Activated T-helper 2 cell treated with anti-CD3 and anti-CD28 coated beads, Interferon-gamma antibody, Interleukin-2, Interleukin-4, amounts not matched to agents 10 μg/mL and 5 μg/mL and 100 μg/mL, durations not matched to agents 14 hours and 24 hours and 36 hours (primary cell): Measurements from ENCODE around the gene ZNF705A. TPM values are rescaled to one million over a fixed set of nuclear protein-coding genes. Genes with fewer than 3 reads are reported as not detected.
"Not testable (repeated sequence)": the region's sequence is repeated elsewhere in the genome, so short reads cannot be mapped to it uniquely, and the experiment has no call there.

ENCODE experiments used
- DNase-seq: peaks from one replicate; pipeline ENCODE4 v3.0.0; 2021; ENCODE audit warnings: low spot score
- H3K27ac Mint-ChIP-seq: one replicate; pipeline ENCODE4 v1.8.0; 2021; ENCODE audit warnings: mixed read lengths
- H3K27me3 Mint-ChIP-seq: one replicate; pipeline ENCODE4 v1.8.0; 2021; ENCODE audit warnings: low read depth, mixed read lengths
- H3K36me3 Mint-ChIP-seq: one replicate; pipeline ENCODE4 v1.8.0; 2021; ENCODE audit warnings: low read depth, mixed read lengths
- H3K4me1 Mint-ChIP-seq: one replicate; pipeline ENCODE4 v1.8.0; 2021; ENCODE audit warnings: low read depth, mixed read lengths
- H3K4me3 Mint-ChIP-seq: one replicate; pipeline ENCODE4 v1.8.0; 2021; ENCODE audit warnings: low read depth, mild to moderate bottlenecking, moderate library complexity, mixed read lengths
- H3K9me3 Mint-ChIP-seq: one replicate; pipeline ENCODE4 v1.8.0; 2021; ENCODE audit warnings: mixed read lengths
- intact Hi-C: fragments of 100-400 bp; cut with micrococcal nuclease; formaldehyde crosslinking; loops from one replicate; pipeline ENCODE4 v1.15.1; 2023
- total RNA-seq: library from RNA; stranded (reverse); gene quantifications from 2 replicates; pipeline ENCODE4 v1.2.3, GENCODE V29; 2022

ZNF705A gene
- not detected in 2 replicates for total RNA-seq

DNA sequence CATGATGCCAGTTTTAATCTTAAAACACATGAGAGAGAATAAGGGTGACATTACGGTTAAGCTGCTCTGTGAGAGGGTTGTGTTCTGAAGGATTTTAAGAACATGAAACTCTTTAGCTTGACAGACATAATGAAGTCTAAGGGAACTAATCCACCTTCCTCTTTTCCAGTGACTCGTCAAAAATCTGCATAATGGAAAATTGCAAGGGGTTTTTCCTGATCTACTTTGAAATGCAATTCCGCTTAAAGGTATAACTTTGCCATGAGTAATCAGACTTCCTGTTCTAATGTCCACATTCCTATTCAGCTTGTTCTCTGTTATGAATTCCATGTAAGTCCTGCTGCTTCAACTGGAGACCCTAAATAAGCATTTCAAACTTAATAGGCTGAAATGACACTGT is at the start of gene ZNF705A:
ZNF705A (plus strand) TSS at position 171 of the 400 bp plus-strand sequence. CDS start 15,611 bp downstream, outside the sequence.
- H3K4me3 Mint-ChIP-seq = no peak within 1 kb of the TSS
- no peaks in the 10 kb centered on the region for H3K36me3 Mint-ChIP-seq
- H3K4me1 Mint-ChIP-seq = peaks cover 14% of the 10 kb centered on the region
- no peak within 1 kb of the TSS for H3K27ac Mint-ChIP-seq
- H3K27me3 Mint-ChIP-seq = peaks cover 49% of the 10 kb centered on the region
- intact Hi-C loops = no loop called here
- H3K9me3 Mint-ChIP-seq = no peaks in the 10 kb centered on the region
- DNase-seq = no peak

DNA sequence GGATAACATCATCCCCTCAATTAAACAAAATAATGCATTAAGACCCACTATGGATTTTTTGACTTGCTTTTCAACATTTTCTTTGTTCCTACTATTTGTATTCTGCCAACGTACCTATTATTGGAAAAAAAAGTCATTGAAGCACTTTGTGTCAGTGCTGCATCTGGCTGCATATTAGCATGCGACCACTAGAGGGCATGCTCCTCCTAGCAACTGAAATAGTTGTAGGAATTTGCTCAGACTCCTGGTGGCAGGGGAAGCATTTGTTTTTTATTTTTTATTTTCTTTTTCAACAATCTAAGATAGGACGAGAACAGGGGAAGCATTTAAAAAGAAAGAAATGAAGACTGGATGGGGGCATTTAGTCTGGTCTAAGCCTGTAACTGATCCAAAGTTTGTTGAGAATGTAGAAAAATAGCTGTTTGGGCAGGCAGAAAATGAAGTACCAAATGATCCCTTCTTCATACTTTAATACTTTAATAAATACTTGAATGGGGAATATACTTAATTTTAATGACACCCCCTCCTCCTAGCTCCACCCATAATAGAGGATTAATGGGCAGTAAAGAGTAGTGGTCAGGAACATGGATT is 47.9 kb upstream of the ZNF705A start:
- Mint-ChIP-seq H3K27me3 (no peaks in the 10 kb centered on the region), H3K4me3 (no peak overlapping the region), H3K9me3 (peaks cover 11% of the 10 kb centered on the region), H3K36me3 (peaks cover 18% of the 10 kb centered on the region), H3K27ac (no peak overlapping the region), H3K4me1 (peaks cover 9% of the 10 kb centered on the region)
- DNase-seq = peak; percentile 66
- intact Hi-C loops = loop anchor here (1.0 kb wide), 1 partner anchor 128 kb away; no protein-coding TSS in a partner anchor

DNA sequence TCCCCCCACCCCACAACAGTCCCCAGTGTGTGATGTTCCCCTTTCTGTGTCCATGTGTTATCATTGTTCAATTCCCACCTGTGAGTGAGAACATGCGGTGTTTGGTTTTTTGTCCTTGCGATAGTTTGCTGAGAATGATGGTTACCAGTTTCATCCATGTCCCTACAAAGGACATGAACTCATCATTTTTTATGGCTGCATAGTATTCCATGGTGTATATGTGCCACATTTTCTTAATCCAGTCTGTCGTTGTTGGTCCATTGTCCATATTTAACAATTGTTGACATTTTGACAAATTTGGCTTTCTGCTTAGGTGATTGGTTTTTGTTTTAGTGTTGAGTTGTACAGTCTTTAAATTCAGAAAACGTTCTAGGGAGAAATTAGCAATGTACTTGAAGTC is 43.7 kb upstream of the ZNF705A start:
- H3K4me3 Mint-ChIP-seq, H3K36me3 Mint-ChIP-seq, H3K27me3 Mint-ChIP-seq, H3K9me3 Mint-ChIP-seq, H3K4me1 Mint-ChIP-seq, DNase-seq, H3K27ac Mint-ChIP-seq, intact Hi-C loops: not testable (repeated sequence)

DNA sequence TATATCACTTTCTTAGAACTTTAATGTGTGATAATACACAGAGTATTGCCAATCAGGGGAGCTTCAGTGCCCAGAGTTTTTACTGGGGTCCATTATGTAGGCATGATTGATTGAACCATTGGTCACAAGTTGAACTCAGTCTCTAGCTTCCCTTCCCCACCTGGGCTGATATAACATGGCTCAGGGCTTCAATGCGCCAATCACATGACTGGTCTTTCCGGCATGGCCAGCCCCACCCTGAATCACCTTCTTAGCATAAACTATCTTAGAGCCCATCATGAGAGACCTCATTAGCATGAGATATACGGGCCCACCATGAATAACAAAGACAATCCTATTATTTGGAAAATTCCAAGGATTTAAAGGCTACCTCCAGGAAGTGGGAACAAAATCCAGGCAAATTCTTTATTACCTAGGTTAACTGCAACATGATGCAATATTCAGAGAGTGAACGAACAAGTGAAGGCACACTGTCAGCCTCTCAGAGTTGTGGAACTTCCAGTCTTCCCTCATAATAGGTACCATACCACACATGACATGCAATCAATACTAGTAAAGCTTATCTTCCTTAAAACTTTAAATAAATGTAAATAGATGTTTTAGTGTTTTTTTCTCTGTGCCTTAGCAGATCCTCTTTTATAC is 36.6 kb upstream of the ZNF705A start:
- no peak for DNase-seq

DNA sequence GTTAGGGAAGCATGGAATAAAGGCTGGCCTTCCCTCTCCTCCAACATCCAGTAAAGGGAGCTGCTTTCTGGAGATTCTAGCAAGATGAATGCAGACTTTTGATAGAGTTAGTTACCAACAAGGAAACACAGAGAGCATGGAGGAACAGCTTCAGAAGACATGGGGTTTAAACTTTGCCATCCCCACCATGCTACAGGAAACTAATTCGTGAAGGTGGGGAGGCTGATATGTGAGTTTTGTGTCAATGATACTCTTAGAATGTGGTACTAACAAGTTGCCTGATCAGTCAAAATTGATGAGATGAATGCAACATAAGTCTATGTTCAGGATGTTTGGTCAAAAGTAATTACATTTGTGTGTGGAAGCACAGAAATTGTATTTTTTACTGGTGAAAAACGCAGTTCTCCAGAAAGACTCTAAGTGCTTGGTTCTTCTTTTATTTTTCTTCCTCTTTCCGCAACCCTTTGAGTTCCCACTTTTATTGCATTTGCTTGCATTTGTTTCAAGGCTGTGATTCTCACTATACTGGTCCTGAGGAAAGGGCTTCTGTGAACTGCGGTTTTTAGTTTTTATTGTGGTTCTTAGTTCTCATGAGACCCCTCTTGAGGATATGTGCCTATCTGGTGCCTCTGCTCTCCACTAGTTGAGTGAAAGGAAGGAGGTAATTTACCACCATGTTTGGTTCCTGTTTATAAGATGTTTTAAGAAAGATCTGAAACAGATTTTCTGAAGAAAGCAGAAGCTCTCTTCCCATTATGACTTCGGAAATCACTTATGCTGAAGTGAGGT is 33.5 kb upstream of the ZNF705A start, which contains the start of gene CLEC4A:
CLEC4A (plus strand) TSS at position 494 of the 789 bp plus-strand sequence; CDS start at position 756, 262 bp downstream.
- Mint-ChIP-seq H3K4me1 (peaks cover 9% of the 10 kb centered on the region), H3K27ac (no peak within 1 kb of the TSS), H3K27me3 (no peaks in the 10 kb centered on the region), H3K9me3 (no peaks in the 10 kb centered on the region), H3K4me3 (no peak within 1 kb of the TSS), H3K36me3 (no peaks in the 10 kb centered on the region)
- intact Hi-C loops = no loop called here
- no peak for DNase-seq

More for the DNA sequence above, 36.6 kb upstream of the ZNF705A start:
- no peaks in the 10 kb centered on the region for H3K27me3 Mint-ChIP-seq
- intact Hi-C loops = no loop called here
- H3K27ac Mint-ChIP-seq = no peak overlapping the region
- no peak overlapping the region for H3K4me3 Mint-ChIP-seq
- H3K36me3 Mint-ChIP-seq = no peaks in the 10 kb centered on the region
- no peaks in the 10 kb centered on the region for H3K9me3 Mint-ChIP-seq
- no peaks in the 10 kb centered on the region for H3K4me1 Mint-ChIP-seq

DNA sequence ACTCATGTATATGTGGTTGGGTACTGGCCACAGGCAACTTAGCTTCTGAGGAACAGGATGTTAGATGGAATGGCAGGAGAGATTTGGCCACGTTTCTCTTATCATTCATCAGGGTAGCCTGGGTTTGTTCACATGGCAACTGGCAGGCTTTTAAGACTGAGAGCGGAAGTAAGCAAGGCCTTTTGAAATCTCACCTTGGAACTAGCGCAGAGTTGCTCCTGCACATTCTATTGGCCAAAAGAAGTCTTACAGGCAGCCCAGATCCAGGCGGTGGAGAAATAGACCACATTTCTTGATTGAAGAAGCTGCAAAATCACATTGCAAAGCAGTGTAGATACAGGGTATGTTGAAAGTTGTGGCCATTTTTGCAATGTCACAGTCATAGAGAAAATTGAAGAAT is 29.7 kb upstream of the ZNF705A start:
- Mint-ChIP-seq H3K4me3 (no peak overlapping the region), H3K36me3 (no peaks in the 10 kb centered on the region), H3K27me3 (no peaks in the 10 kb centered on the region), H3K9me3 (no peaks in the 10 kb centered on the region), H3K4me1 (peaks cover 9% of the 10 kb centered on the region), H3K27ac (no peak overlapping the region)
- no peak for DNase-seq
- intact Hi-C loops = no loop called here

DNA sequence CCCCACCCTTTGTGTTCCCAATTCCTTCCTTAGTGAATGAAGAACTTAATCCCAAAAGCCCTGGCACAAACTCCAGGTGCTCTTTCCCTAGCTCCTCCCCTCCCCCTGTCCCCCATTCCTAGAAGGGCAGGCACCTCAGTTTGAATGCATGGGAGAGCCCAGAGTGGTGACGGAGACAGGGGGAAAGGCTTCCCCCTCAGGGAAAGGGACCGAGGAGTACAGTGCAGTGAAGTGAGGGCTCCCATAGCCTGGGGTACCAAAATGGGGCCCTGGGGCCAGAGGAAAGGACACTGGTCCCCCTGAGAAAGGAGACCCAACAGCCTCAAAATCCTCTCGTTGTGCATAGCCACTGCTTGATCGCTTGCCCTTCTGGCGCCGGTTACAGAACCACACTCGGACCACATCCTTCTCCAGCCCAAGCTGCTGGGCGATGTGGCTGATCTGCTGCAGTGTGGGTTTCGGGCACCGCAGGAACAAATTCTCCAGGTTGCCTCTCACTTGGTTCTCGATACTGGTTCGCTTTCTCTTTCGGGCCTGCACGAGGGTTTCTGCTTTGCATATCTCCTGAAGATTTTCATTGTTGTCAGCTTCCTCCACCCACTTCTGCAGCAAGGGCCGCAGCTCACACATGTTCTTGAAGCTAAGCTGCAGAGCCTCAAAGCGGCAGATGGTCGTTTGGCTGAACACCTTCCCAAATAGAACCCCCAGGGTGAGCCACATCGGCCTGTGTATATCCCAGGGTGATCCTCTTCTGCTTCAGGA is 23.0 kb upstream of the ZNF705A start:
- H3K4me1 Mint-ChIP-seq, H3K9me3 Mint-ChIP-seq, DNase-seq: not testable (repeated sequence)

DNA sequence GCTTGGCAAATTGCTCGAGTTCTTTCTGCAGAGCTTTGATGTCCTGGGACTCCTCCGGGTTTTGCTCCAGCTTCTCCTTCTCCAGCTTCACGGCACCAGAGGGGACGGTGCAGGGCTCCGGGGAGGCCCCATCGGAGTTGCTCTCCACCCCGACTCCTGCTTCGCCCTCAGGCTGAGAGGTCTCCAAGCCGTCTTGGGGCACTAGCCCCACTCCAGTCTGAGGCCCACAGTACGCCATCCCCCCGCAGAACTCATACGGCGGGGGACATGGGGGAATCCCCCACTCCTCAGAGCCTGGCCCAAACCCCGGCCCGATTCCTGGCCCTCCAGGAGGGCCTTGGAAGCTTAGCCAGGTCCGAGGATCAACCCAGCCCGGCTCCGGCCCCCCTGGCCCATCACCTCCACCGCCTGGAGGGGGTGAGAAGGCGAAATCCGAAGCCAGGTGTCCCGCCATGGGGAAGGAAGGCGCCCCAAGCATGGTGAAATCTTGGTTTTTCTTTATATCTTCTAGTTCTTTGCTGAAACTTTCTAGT is 22.4 kb upstream of the ZNF705A start:
- H3K9me3 Mint-ChIP-seq, H3K27ac Mint-ChIP-seq, H3K27me3 Mint-ChIP-seq, H3K4me1 Mint-ChIP-seq, intact Hi-C loops, H3K36me3 Mint-ChIP-seq, H3K4me3 Mint-ChIP-seq, DNase-seq: not testable (repeated sequence)

More for the DNA sequence above, 23.0 kb upstream of the ZNF705A start:
- H3K4me3 Mint-ChIP-seq, H3K36me3 Mint-ChIP-seq, intact Hi-C loops, H3K27me3 Mint-ChIP-seq, H3K27ac Mint-ChIP-seq: not testable (repeated sequence)

DNA sequence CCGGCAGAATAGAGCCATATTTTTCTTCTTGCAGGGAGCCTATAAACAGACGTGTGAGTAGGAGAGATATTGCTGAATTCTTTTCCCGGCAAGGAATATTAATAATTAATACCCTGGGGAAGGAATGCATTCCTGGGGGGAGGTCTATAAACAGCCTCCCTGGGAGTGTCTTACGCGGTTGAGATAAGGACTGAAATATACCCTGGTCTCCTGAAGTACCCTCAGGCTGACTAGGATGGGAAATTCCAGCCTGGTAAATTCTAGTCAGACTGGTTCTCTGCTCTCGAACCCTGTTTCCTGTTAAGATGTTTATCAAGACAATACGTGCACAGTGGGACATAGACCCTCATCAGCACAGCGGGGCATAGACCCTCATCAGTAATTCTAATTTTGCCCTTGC is 15.2 kb upstream of the ZNF705A start:
- H3K9me3 Mint-ChIP-seq, H3K4me1 Mint-ChIP-seq, H3K4me3 Mint-ChIP-seq, H3K27ac Mint-ChIP-seq, H3K36me3 Mint-ChIP-seq, intact Hi-C loops, DNase-seq, H3K27me3 Mint-ChIP-seq: not testable (repeated sequence)

DNA sequence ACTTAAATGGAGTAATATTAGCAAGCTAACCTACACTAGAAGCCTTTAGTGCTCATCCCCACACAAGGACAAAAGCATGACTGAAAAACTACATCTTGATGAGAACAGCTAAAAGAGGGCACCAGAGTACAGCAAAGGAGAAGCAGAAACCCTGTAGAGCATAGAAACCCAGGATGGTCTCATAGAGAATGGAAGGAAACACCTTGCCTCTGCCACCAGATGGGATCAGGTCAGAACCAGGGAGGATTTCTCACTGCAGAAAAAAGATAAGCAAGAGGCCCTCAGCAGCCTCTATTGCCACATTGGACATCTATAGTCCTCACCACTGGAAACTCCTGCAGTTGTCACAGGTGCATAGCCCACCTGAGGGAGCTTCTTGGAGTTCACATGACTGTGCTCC is 13.6 kb upstream of the ZNF705A start:
- no peak overlapping the region for H3K4me3 Mint-ChIP-seq
- intact Hi-C loops = no loop called here
- no peaks in the 10 kb centered on the region for H3K36me3 Mint-ChIP-seq
- H3K27me3 Mint-ChIP-seq = peaks cover 11% of the 10 kb centered on the region
- H3K27ac Mint-ChIP-seq = no peak overlapping the region
- H3K4me1 Mint-ChIP-seq = no peaks in the 10 kb centered on the region
- H3K9me3 Mint-ChIP-seq = peaks cover 7% of the 10 kb centered on the region
- DNase-seq = no peak

DNA sequence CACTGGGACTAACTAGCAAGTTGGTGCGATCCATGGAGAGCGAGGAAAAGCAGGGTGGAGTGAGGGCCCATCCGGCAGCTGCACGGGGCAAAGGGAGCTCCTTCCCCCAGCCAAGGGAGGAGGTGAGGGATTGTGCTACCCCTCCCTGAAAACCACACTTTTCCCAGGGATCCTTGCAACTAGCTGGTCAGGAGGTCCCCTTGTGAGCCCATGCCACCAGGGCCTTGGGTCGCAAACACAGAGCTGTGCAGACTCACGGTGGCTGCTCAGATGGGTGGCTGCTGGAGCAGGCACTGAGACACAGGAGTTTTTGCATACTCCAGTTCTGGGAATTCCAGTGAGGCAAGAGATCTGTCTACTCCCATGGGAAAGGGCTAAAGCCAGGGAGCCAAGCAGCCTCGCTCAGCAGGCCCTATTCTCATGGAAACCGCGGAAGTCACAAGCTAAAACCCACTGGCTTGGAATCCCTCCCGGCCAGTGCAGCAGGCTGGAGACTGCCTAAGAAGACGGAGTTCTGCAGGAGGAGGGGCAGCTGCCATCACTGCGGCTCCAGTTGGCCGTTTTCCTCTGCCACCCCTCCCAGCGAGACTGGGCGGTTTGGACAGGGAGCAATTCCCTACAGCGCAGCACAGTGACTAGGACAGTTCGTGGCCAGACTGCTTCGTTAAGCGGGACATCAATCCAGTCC is 10.9 kb upstream of the ZNF705A start:
- no peaks in the 10 kb centered on the region for H3K4me1 Mint-ChIP-seq
- H3K9me3 Mint-ChIP-seq = peaks cover 7% of the 10 kb centered on the region
- H3K4me3 Mint-ChIP-seq = no peak overlapping the region
- intact Hi-C loops = no loop called here
- DNase-seq = no peak
- H3K27me3 Mint-ChIP-seq = peaks cover 24% of the 10 kb centered on the region
- no peaks in the 10 kb centered on the region for H3K36me3 Mint-ChIP-seq
- H3K27ac Mint-ChIP-seq = no peak overlapping the region

DNA sequence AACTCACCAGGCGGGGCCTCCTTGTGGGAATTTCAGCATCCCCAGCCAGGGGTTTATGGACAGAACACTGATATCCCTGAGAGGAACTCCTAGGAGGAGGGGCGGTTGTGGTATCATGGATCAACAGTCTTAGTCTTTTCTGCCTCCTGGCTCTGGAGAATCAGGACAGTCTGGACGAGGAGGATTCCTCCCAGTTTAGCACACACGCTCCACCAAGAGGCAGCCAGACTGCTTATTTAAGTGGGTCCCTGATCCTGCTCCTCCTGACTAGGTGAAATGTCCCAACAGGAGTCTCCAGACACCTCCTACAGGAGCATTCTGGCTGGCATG is 10.4 kb upstream of the ZNF705A start:
- Mint-ChIP-seq H3K4me1 (no peaks in the 10 kb centered on the region), H3K9me3 (peaks cover 7% of the 10 kb centered on the region), H3K36me3 (no peaks in the 10 kb centered on the region), H3K4me3 (no peak overlapping the region), H3K27ac (no peak overlapping the region), H3K27me3 (peaks cover 29% of the 10 kb centered on the region)
- DNase-seq = no peak
- intact Hi-C loops = no loop called here
